Brain microvascular endothelial cell (primary cell): ENCODE results near the gene PCAT7.
"Not testable (repeated sequence)": the region's sequence is repeated elsewhere in the genome, so short reads cannot be mapped to it uniquely, and the experiment has no call there.

Experiments used
- DNase-seq: peaks from one replicate; pipeline ENCODE4 v3.0.0-alpha.2; 2020
- H3K27ac ChIP-seq: fragments of 250-450 bp; sonication (Bioruptor Pico); 2 replicates; pipeline ENCODE4 v1.5.1; 2020; ENCODE audit warnings: mild to moderate bottlenecking, moderate library complexity
- H3K27me3 ChIP-seq: fragments of 250-450 bp; sonication (Bioruptor Pico); replicated peaks from 2 replicates; pipeline ENCODE4 v1.5.1; 2020; ENCODE audit warnings: mild to moderate bottlenecking
- H3K36me3 ChIP-seq: fragments of 250-450 bp; sonication (Bioruptor Pico); replicated peaks from 2 replicates; pipeline ENCODE4 v1.5.1; 2020; ENCODE audit warnings: mild to moderate bottlenecking
- H3K4me3 ChIP-seq: 2 replicates; pipeline ENCODE4 v1.5.1; 2011; ENCODE audit warnings: low read depth, mild to moderate bottlenecking, control low read depth, low read length, moderate library complexity
- CTCF ChIP-seq: IDR thresholded peaks from 2 replicates; pipeline ENCODE4 v1.5.1; 2011; ENCODE audit warnings: low read depth, mild to moderate bottlenecking, moderate library complexity, low read length, control low read depth, inconsistent platforms; ENCODE audit errors: missing control alignments
- in situ Hi-C: cut with HindIII; loops from 2 replicates; pipeline ENCODE4 v1.10.0; 2017; ENCODE audit warnings: low sequenced_read_pairs, low pct_ligation_motif_present

Gene PCAT7

DNA sequence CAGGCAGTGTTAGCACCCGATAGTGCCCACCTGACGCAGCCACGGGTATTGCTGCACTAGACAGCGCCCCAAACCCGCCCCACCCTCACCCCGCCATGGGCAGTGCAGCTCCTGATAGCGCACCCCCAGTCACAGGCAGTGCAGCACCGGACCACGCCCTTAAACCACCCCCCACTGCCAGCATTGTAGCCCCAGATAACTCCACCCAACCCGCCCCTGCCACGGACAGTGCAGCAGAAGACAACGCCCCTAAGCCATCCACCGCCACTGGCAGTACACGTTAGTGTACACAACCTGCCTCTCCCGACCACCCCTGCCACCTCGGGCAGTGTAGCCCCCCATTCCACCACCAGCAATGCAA lies 825 bp upstream of the PCAT7 start:
- in situ Hi-C loops = no loop called here
- no peak for TF ChIP-seq CTCF
- Histone ChIP-seq H3K4me3 (no peak overlapping the region), H3K27ac (no peak overlapping the region), H3K27me3 (no peaks in the 10 kb centered on the region), H3K36me3 (no peaks in the 10 kb centered on the region)
- DNase-seq = no peak

- Histone ChIP-seq H3K27me3 (no peaks in the 10 kb centered on the region), H3K4me3 (no peak overlapping the region), H3K36me3 (no peaks in the 10 kb centered on the region), H3K27ac (no peak overlapping the region)
- in situ Hi-C loops = no loop called here
- no peak for DNase-seq
- no peak for TF ChIP-seq CTCF
Measured at GRCh38 chr9:94557376-94557775, 2.5 kb downstream of the PCAT7 start.

DNA sequence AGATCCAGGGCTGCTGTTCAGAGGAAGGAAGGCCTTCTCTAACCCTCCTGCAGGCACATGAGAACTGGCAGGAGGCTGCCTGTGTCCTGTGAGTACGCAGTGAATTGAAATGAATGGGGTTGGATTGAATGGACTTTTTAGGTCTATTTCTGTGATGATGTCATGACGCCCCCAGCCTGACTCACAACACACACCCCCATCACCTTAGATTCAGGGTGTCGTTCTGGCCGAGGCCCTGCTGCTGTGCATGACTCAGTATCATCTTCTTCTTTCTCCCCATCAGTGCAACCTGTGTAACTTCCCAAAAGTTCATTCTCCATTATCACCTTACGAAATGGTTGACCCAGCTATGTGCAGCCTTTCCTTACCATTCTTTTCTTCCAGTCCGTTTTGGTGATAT lies 5.4 kb downstream of the PCAT7 start:
- no peak for DNase-seq
- no peaks in the 10 kb centered on the region for H3K27me3 ChIP-seq
- H3K4me3 ChIP-seq = no peak overlapping the region
- no peaks in the 10 kb centered on the region for H3K36me3 ChIP-seq
- in situ Hi-C loops = no loop called here
- H3K27ac ChIP-seq = no peak overlapping the region
- no peak for TF ChIP-seq CTCF

GRCh38 chr9:94563548-94563947 lies 8.7 kb downstream of the PCAT7 start:
- in situ Hi-C loops = no loop called here
- Histone ChIP-seq H3K36me3 (no peaks in the 10 kb centered on the region), H3K4me3 (no peak overlapping the region), H3K27ac (no peak overlapping the region), H3K27me3 (no peaks in the 10 kb centered on the region)
- TF ChIP-seq CTCF = peak; percentile 3
- DNase-seq = no peak

DNA sequence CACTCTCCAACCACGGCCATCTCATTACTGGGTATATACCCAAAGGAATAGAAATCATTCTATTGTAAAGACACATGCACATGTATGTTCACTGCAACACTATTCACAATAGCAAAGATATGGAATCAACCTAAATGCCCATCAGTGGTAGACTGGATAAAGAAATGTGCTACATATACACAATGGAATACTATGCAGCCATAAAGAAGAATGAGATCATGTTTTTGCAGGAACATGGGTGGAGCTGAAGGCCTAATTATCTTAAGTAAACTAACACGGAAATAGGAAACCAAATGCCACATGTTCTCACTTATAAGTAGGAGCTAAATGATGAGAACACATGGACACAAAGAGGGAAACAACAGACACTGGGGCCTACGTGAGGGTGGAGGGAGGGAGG lies 9.4 kb downstream of the PCAT7 start:
- DNase-seq, H3K27me3 ChIP-seq, H3K4me3 ChIP-seq, H3K27ac ChIP-seq, H3K36me3 ChIP-seq, in situ Hi-C loops: not testable (repeated sequence)

DNA sequence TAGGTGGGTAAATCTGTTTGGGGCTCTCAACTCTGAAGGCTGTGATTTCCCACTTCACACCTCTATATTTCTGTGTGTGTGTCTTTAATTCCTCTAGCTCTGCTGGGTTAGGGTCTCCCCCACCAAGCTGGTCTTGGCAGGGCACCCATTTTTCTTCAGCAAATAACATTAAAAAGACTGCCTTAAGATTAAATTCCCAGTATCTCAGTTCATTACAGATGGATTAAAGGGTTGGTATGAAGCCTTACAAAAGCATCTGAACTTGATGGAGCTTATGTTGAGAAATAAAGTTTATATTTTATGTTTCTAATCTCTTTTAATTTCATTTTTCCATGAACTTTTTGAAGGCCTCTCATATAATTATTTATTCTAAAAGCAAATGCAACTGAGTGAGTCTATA lies 11.7 kb downstream of the PCAT7 start:
- H3K4me3 ChIP-seq = no peak overlapping the region
- DNase-seq = no peak
- H3K36me3 ChIP-seq = no peaks in the 10 kb centered on the region
- TF ChIP-seq CTCF = no peak
- in situ Hi-C loops = no loop called here
- no peaks in the 10 kb centered on the region for H3K27me3 ChIP-seq
- no peak overlapping the region for H3K27ac ChIP-seq
